Effector CD8-positive, alpha-beta T cell (primary cell): ENCODE results near the gene ADAMTSL5.

Source experiments
- DNase-seq: peaks from one replicate; lab custom pipeline; 2025; lab: John Stamatoyannopoulos, UW

The ADAMTSL5 gene

GRCh38 chr19:1495799-1496713 is 16.8 kb downstream of the ADAMTSL5 start:
- DNase-seq, result no peak

GRCh38 chr19:1495051-1495798 is 17.6 kb downstream of the ADAMTSL5 start:
- no peak for DNase-seq

GRCh38 chr19:1494115-1494815 is 18.6 kb downstream of the ADAMTSL5 start:
- DNase-seq, result no peak

GRCh38 chr19:1492474-1493006 is 20.3 kb downstream of the ADAMTSL5 start:
- DNase-seq, result no peak

- DNase-seq, result no peak
Measured at GRCh38 chr19:1491849-1492170, 21.0 kb downstream of the ADAMTSL5 start.

GRCh38 chr19:1491114-1491848 is 21.5 kb downstream of the ADAMTSL5 start, which contains the start of gene REEP6:
Gene REEP6 (plus strand): TSS chr19:1491181. CDS start chr19:1491270, 89 bp downstream.
- DNase-seq, result no peak

- DNase-seq, result peak; percentile 97
Measured at GRCh38 chr19:1490311-1491113, 22.3 kb downstream of the ADAMTSL5 start, which contains the start of gene PCSK4. Gene PCSK4 (minus strand): TSS chr19:1490350. CDS start chr19:1490346, 4 bp downstream.

GRCh38 chr19:1489463-1490310 is 23.1 kb downstream of the ADAMTSL5 start:
- DNase-seq, result no peak

GRCh38 chr19:1488282-1488601 is 24.6 kb downstream of the ADAMTSL5 start:
- DNase-seq, result no peak

GRCh38 chr19:1487576-1488281 is 25.1 kb downstream of the ADAMTSL5 start:
- no peak for DNase-seq

- DNase-seq, result no peak
Measured at GRCh38 chr19:1486720-1487575, 25.9 kb downstream of the ADAMTSL5 start.

GRCh38 chr19:1483979-1484428 is 28.8 kb downstream of the ADAMTSL5 start:
- DNase-seq, result no peak

- DNase-seq, result no peak
Measured at GRCh38 chr19:1483131-1483978, 29.5 kb downstream of the ADAMTSL5 start.

- DNase-seq, result no peak
Measured at GRCh38 chr19:1482361-1483130, 30.3 kb downstream of the ADAMTSL5 start.

- no peak for DNase-seq
Measured at GRCh38 chr19:1481893-1482360, 30.9 kb downstream of the ADAMTSL5 start.
